PFSK-1 (cell line): ENCODE results near the gene PRICKLE3.

ENCODE experiments used
- FOXP2 ChIP-seq: optimal IDR thresholded peaks from 2 replicates; pipeline ENCODE3; 2011; ENCODE audit warnings: borderline replicate concordance, control low read depth, inconsistent platforms; ENCODE audit not compliant: insufficient read depth; ENCODE audit errors: extremely low read length, extremely low read depth
- POLR2AphosphoS5 ChIP-seq: IDR thresholded peaks from 2 replicates; pipeline ENCODE4 v1.6.1; 2012; ENCODE audit warnings: low read depth, mild to moderate bottlenecking, control low read depth, low read length, moderate library complexity
- SIN3A ChIP-seq: IDR thresholded peaks from 2 replicates; pipeline ENCODE4 v1.6.1; 2012; ENCODE audit warnings: mild to moderate bottlenecking, low read length, moderate library complexity, borderline replicate concordance; ENCODE audit not compliant: insufficient read depth
- TAF1 ChIP-seq: IDR thresholded peaks from 2 replicates; pipeline ENCODE4 v1.6.1; 2012; ENCODE audit warnings: low read length, control low read depth, borderline replicate concordance; ENCODE audit not compliant: insufficient read depth
- TF ChIP-seq, protein P1 (sequence below), 2 experiments: IDR thresholded peaks; 2 replicates each; pipeline versions ENCODE4 v1.6.1 to v1.8.0; 2011 to 2012; ENCODE audit warnings: low read depth in 2 of 2, low read length in 2 of 2, control low read depth in 1 of 2, inconsistent platforms in 1 of 2, mild to moderate bottlenecking in 1 of 2, moderate library complexity in 1 of 2; ENCODE audit not compliant: insufficient read depth in 1 of 2

The PRICKLE3 gene

DNA sequence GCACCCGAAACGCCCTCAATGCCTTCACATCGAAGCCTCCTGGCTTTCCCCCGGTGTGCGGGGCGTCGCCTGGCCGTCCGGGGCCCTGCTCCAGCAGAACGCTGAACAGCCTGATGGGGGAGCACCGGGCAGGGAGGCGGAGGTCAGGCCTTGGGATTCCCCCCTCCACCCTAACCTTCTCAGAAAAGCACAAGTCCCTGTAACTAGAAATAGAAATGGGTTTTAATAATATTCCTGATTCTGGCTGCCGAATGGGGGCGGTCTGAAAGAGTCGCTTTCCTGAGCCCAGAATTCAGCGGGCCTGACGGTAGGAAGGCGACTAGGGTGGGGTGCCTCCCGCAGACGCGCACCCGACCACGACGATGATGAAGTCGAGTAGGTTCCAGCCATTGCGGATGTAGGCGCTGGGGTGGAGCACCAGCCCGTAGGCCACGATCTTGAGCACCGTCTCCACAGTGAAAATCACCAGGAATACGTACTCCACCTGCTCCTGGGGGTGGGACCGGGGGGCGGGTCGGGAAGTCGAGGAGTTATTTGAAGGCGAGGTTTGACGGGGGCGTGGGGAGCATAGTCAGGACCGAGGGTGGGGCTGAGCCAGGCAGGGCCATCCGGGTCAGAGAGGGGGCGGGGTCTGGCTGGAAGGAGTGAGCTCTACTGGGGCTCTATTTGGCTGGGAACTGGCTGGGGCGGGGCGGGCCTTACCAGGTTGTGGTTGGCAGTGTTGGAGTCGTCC is 44.5 kb upstream of the PRICKLE3 start:
- TF ChIP-seq POLR2AphosphoS5 = no peak
- TF ChIP-seq TAF1 = no peak
- TF ChIP-seq FOXP2 = no peak
- TF ChIP-seq, protein P1, sequence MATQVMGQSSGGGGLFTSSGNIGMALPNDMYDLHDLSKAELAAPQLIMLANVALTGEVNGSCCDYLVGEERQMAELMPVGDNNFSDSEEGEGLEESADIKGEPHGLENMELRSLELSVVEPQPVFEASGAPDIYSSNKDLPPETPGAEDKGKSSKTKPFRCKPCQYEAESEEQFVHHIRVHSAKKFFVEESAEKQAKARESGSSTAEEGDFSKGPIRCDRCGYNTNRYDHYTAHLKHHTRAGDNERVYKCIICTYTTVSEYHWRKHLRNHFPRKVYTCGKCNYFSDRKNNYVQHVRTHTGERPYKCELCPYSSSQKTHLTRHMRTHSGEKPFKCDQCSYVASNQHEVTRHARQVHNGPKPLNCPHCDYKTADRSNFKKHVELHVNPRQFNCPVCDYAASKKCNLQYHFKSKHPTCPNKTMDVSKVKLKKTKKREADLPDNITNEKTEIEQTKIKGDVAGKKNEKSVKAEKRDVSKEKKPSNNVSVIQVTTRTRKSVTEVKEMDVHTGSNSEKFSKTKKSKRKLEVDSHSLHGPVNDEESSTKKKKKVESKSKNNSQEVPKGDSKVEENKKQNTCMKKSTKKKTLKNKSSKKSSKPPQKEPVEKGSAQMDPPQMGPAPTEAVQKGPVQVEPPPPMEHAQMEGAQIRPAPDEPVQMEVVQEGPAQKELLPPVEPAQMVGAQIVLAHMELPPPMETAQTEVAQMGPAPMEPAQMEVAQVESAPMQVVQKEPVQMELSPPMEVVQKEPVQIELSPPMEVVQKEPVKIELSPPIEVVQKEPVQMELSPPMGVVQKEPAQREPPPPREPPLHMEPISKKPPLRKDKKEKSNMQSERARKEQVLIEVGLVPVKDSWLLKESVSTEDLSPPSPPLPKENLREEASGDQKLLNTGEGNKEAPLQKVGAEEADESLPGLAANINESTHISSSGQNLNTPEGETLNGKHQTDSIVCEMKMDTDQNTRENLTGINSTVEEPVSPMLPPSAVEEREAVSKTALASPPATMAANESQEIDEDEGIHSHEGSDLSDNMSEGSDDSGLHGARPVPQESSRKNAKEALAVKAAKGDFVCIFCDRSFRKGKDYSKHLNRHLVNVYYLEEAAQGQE (IDR thresholded peaks at IDR 0.05; ENCODE audit: insufficient read depth in 1 of 2, low read depth in 2 of 2, low read length in 2 of 2) = no peak

DNA sequence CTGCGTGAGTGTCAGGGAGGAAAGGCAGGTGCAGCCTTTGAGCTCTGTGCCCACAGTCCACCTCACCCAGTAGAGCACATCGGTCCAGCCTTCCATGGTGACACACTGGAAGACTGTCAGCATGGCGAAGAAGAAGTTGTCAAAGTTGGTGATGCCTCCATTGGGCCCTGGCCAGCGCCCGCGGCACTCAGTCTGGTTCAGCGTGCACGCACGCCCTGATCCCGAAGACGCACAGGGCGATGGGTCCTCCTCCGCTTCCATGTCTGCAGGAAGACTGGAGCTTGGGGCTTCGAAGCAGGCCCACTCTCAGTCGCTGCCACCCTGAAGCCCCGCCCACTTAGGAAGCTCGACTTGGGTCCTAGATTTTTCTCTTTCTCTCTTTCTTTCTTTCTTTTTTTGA is 42.0 kb upstream of the PRICKLE3 start:
- TF ChIP-seq POLR2AphosphoS5 (no peak), FOXP2 (no peak), SIN3A (no peak), TAF1 (no peak)
- TF ChIP-seq, protein P1 (IDR thresholded peaks at IDR 0.05; ENCODE audit: insufficient read depth in 1 of 2, low read depth in 2 of 2, low read length in 2 of 2) = no peak

DNA sequence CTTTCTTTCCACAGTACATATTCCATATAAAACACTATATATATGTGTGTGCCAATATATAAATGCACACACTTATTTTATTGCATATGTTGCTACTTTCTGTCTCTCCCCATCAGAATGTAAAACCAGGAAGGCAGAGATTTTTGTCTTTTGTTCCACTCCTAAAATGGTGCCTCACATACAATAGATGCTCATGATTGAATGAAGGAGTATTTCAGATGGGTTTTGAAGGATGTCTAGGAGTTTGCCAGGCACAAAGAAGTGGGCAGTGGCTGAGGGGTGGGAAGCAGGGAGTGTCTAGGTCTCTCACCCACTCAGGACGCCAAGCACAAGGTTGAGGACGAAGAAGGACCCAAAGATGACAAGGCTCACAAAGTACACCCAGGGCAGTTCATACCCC is 41.6 kb upstream of the PRICKLE3 start:
- TF ChIP-seq SIN3A (no peak), TAF1 (no peak), POLR2AphosphoS5 (no peak)
- TF ChIP-seq, protein P1 (IDR thresholded peaks at IDR 0.05; ENCODE audit: insufficient read depth in 1 of 2, low read depth in 2 of 2, low read length in 2 of 2) = no peak

DNA sequence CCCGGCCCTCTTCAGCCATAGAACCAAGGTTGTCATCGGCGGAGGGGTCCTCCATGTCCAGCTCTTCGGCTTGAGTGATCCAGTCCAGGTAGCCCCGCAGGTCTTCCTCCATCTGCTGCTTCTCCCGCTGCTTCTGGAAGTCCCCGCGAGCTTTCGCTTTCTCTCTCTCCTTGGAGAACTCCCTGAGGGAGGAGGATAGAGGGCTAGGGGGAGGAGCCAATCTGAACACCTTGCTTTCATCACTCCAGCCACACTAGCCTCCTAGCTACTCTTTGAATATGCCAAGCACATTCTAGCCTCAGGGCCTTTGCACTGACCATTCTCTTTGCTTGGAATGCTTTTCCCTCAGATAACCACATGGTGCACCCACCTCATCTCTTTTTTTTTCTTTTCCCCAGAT is 40.8 kb upstream of the PRICKLE3 start:
- no peak for TF ChIP-seq SIN3A
- TF ChIP-seq TAF1 = no peak
- TF ChIP-seq FOXP2 = no peak
- TF ChIP-seq, protein P1 (IDR thresholded peaks at IDR 0.05; ENCODE audit: insufficient read depth in 1 of 2, low read depth in 2 of 2, low read length in 2 of 2) = no peak
- no peak for TF ChIP-seq POLR2AphosphoS5

DNA sequence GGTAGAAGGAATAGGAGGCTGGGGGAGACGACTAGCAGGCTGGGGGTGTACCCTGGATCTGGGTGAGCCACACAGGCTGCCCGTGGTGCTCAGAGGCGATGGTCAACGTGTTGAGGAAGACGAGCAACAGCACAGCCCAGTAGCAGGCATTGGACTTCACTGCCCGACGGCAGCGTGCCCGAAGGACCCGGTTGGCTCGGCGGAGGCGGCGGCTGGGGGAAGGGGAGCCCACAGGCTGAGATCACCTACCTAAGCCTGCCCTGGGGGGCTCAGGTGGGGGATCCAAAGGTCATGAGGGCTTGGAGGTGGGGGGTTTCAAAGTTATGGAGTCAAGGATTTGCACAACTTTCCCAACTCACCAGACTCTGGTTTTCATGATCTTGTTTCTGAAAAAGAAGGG is 39.7 kb upstream of the PRICKLE3 start:
- TF ChIP-seq TAF1 (no peak), FOXP2 (no peak), POLR2AphosphoS5 (no peak), SIN3A (no peak)
- TF ChIP-seq, protein P1 (IDR thresholded peaks at IDR 0.05; ENCODE audit: insufficient read depth in 1 of 2, low read depth in 2 of 2, low read length in 2 of 2) = no peak
